Small intestine (tissue), 7 donors: Measurements from ENCODE around the gene KPTN. TPM values are rescaled to one million over a fixed set of nuclear protein-coding genes. Genes with fewer than 3 reads are reported as not detected.

Experiments used
- DNase-seq, 2 donors: peaks; one replicate each; pipeline versions ENCODE4 v3.0.0 to v3.0.0-alpha.2; 2013
- FAIRE-seq: peaks from 2 replicates; lab custom pipeline; 2012; peaks lifted over from hg19 to GRCh38; lab: Jason Lieb, UNC
- H3K27ac ChIP-seq, 3 donors: one replicate each; pipeline ENCODE4 v1.5.1; 2013; ENCODE audit warnings: low read length in 2 of 3, mild to moderate bottlenecking in 2 of 3, control low read depth in 1 of 3, inconsistent platforms in 1 of 3, low read depth in 1 of 3, moderate library complexity in 1 of 3
- H3K27me3 ChIP-seq, 3 donors: one replicate each; pipeline ENCODE4 v1.6.1; 2013; ENCODE audit warnings: low read length in 3 of 3, inconsistent platforms in 1 of 3; ENCODE audit not compliant: control insufficient read depth in 3 of 3, insufficient read depth in 3 of 3
- H3K36me3 ChIP-seq, 3 donors: one replicate each; pipeline ENCODE4 v1.6.1; 2013; ENCODE audit warnings: low read length in 3 of 3, inconsistent platforms in 1 of 3, low read depth in 1 of 3, mild to moderate bottlenecking in 1 of 3, moderate library complexity in 1 of 3; ENCODE audit not compliant: control insufficient read depth in 3 of 3, insufficient read depth in 2 of 3
- H3K4me1 ChIP-seq, 3 donors: one replicate each; pipeline ENCODE4 v1.6.1; 2013; ENCODE audit warnings: low read length in 2 of 3, inconsistent platforms in 1 of 3, low read depth in 1 of 3, mild to moderate bottlenecking in 1 of 3, moderate library complexity in 1 of 3; ENCODE audit not compliant: control insufficient read depth in 3 of 3, insufficient read depth in 2 of 3
- H3K4me3 ChIP-seq, 3 donors: one replicate each; pipeline ENCODE4 v1.5.1; 2013; ENCODE audit warnings: low read length in 3 of 3, control low read depth in 1 of 3, inconsistent platforms in 1 of 3, low read depth in 1 of 3, mild to moderate bottlenecking in 1 of 3, moderate library complexity in 1 of 3
- H3K9me3 ChIP-seq, 2 donors: one replicate each; pipeline ENCODE4 v1.6.1; 2013; ENCODE audit warnings: low read depth in 1 of 2, low read length in 1 of 2; ENCODE audit not compliant: control insufficient read depth in 2 of 2, insufficient read depth in 1 of 2
- WGBS, 3 donors: extraction: QIAGEN DNeasy Blood & Tissue Kit; methylation state at CpG; one replicate each; pipeline ENCODE4 v1.1.7; 2013; 5-methylcytosine and 5-hydroxymethylcytosine counted together
- polyA plus RNA-seq, 4 donors: library from polyadenylated mRNA; stranded (reverse) in 3 of 4; unstranded in 1 of 4; fragments of 200-250 nt in 3 of 4; fragments of 120-200 nt in 1 of 4; gene quantifications; one replicate each; pipeline versions ENCODE4 v1.2.1 to v1.2.3, GENCODE V29; 2013
- donor health status: healthy with polysubstance abuse.
- donor health status: control.
- donor health status: control.
- donor health status: Bipolar disorder and iron deficiency.
- donor health status: healthy.

The KPTN gene
- polyA plus RNA-seq, 4 donors = 6.3 to 42.7 (median 27.4) TPM

- FAIRE-seq (no peak), DNase-seq (no peak)
- WGBS, 3 donors = 67 to 83% (median 79%) methylated on average over 6 of the region's 6 CpGs
Measured at GRCh38 chr19:47435883-47436417, 48.1 kb downstream of the KPTN start.

DNA sequence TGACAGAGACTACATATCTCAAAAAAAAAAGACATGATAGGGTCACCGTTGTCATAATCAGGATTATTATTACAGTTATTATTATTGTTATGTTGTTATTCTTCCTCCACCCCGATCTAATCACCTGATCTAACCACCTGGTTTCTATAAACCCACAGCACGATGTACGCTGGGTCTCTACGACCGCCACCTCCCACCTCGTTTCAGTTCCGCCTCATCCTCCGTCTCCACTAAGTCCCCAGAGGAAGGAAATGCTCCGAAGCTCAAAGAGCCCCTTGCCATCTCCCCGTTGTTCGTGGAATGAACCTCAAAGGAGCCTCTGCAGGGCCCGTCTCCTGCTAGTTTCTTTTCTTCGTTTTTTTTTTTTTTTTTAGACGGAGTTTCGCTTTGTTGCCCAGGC lies 48.8 kb downstream of the KPTN start:
- DNase-seq (no peak), FAIRE-seq (no peak)
- WGBS, 3 donors = 46 to 51% (median 47%) methylated on average over 15 to 16 of the region's 16 CpGs
- Histone ChIP-seq H3K9me3 (peaks cover 0 to 3% of the 10 kb centered on the region in 2 donors), H3K36me3 (no peaks in the 10 kb centered on the region), H3K27me3 (peaks cover 0 to 46% (median 3%) of the 10 kb centered on the region in 3 donors), H3K4me3 (no peak overlapping the region), H3K27ac (no peak overlapping the region), H3K4me1 (peaks cover 0 to 4% (median 0%) of the 10 kb centered on the region in 3 donors)

More at GRCh38 chr19:47435883-47436417, 48.1 kb downstream of the KPTN start:
- H3K4me1 ChIP-seq = no peaks in the 10 kb centered on the region
- H3K27me3 ChIP-seq = peaks cover 0 to 42% (median 3%) of the 10 kb centered on the region in 3 donors
- no peak overlapping the region for H3K4me3 ChIP-seq
- no peaks in the 10 kb centered on the region for H3K36me3 ChIP-seq
- no peak overlapping the region for H3K27ac ChIP-seq
- H3K9me3 ChIP-seq = no peaks in the 10 kb centered on the region

DNA sequence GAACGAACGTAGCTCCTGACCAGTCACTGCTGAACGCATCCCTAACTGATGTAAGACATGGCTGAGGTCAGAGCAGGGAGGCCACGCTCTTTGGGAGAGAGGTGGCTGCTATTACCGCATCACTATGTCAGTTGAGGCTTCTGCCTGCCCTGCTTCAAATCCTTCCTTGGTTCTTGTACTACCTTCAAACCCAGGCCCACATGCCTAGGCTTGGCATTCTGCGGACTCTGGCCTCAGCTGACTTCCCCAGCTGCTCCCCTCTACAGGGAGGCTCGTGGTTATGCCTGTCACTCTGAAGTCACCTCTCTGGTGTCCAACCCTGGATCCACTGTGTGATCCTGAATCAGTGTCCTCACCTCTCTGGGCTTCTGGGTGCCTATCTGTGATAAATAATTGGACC lies 49.9 kb downstream of the KPTN start:
- Histone ChIP-seq H3K4me1 (peaks cover 0 to 9% (median 2%) of the 10 kb centered on the region in 3 donors), H3K9me3 (peaks cover 0 to 3% of the 10 kb centered on the region in 2 donors), H3K36me3 (no peaks in the 10 kb centered on the region), H3K27me3 (peaks cover 0 to 56% (median 9%) of the 10 kb centered on the region in 3 donors), H3K27ac (no peak overlapping the region), H3K4me3 (no peak overlapping the region)
- no peak for DNase-seq
- 69 to 72% (median 71%) methylated on average over 7 of the region's 7 CpGs for WGBS, 3 donors
- no peak for FAIRE-seq

DNA sequence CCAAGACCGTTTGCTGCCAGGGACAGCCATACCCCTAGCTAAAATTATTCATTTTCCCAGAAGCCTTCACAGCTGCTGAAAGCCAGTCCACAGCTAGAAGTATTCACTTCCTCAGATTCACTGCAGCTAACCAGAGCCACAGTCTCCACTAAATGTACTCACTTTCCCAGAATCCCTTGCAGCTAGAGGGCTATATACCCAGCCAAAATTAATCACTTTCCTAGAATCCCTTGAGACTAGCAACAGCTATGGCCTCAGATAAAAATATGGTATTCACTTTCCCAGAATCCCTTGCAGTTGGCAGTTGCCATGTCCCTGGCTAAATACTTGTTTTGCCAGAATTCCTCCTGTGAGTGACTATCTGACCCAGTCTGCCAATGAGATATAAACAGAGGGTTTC lies 50.9 kb downstream of the KPTN start:
- Histone ChIP-seq H3K36me3 (no peaks in the 10 kb centered on the region), H3K27ac (no peak overlapping the region), H3K9me3 (peaks cover 0 to 3% of the 10 kb centered on the region in 2 donors), H3K4me1 (peaks cover 0 to 15% (median 6%) of the 10 kb centered on the region in 3 donors), H3K4me3 (no peak overlapping the region), H3K27me3 (peaks cover 0 to 58% (median 9%) of the 10 kb centered on the region in 3 donors)
- FAIRE-seq = no peak
- WGBS, 3 donors = 36 to 50% (median 41%) methylated on average over 1 of the region's 1 CpG
- no peak for DNase-seq

GRCh38 chr19:47432499-47432898 lies 51.5 kb downstream of the KPTN start:
- no peak for DNase-seq
- no peak overlapping the region for H3K27ac ChIP-seq
- H3K27me3 ChIP-seq = peaks cover 0 to 60% (median 9%) of the 10 kb centered on the region in 3 donors
- H3K36me3 ChIP-seq = no peaks in the 10 kb centered on the region
- peaks cover 0 to 3% of the 10 kb centered on the region in 2 donors for H3K9me3 ChIP-seq
- FAIRE-seq = no peak
- peaks cover 0 to 20% (median 6%) of the 10 kb centered on the region in 3 donors for H3K4me1 ChIP-seq
- H3K4me3 ChIP-seq = no peak overlapping the region

GRCh38 chr19:47432091-47432490 lies 51.9 kb downstream of the KPTN start:
- H3K4me1 ChIP-seq = peaks cover 0 to 20% (median 6%) of the 10 kb centered on the region in 3 donors
- no peak overlapping the region for H3K27ac ChIP-seq
- FAIRE-seq = no peak
- 70 to 80% (median 79%) methylated on average over 16 to 18 of the region's 18 CpGs for WGBS, 3 donors
- H3K36me3 ChIP-seq = no peaks in the 10 kb centered on the region
- DNase-seq = no peak
- no peak overlapping the region for H3K4me3 ChIP-seq
- H3K9me3 ChIP-seq = peaks cover 0 to 3% of the 10 kb centered on the region in 2 donors
- H3K27me3 ChIP-seq = peaks cover 0 to 60% (median 9%) of the 10 kb centered on the region in 3 donors

GRCh38 chr19:47430041-47430802 lies 53.8 kb downstream of the KPTN start:
- Histone ChIP-seq H3K4me3 (no peak overlapping the region), H3K4me1 (peaks cover 0 to 20% (median 6%) of the 10 kb centered on the region in 3 donors), H3K27me3 (peaks cover 0 to 64% (median 9%) of the 10 kb centered on the region in 3 donors), H3K36me3 (no peaks in the 10 kb centered on the region), H3K27ac (no peak overlapping the region), H3K9me3 (peaks cover 0 to 3% of the 10 kb centered on the region in 2 donors)
- FAIRE-seq (no peak), DNase-seq (peak; percentile 71 to 80)
- WGBS, 3 donors = 5 to 7% (median 5%) methylated on average over 67 to 69 of the region's 69 CpGs

DNA sequence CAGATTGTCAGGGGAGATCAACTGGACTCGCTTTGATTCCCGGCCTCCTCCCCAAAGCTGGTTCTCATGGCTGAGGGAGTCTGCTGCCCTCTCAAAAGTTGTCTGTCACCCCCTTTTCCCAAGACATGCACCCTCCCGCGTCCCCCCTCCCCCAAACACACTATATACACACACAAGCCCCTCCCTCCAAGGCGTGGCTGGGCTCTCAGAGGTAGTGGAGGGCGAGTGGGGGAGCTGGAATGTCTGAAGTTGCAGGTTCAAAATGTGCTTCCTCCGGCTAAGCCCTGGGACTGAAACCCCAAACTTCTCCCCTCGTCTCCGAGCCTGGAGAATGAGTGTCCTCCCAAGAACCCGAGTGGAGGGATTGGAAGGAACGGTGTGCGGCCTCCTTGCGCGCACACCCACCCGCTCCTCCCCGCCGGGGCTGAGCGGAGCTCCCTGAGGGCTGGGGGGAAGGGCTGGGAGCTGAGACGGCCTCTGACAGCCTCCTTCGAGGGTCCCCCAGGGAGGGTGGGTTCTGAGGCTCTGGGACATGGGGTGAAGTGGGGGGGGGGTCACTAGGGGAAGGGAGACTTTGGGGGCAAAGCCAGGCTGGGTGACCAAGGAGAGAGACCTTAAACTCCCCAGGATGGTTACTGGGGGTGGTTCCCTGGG lies 54.8 kb downstream of the KPTN start:
- Histone ChIP-seq H3K4me1 (peaks cover 0 to 20% (median 6%) of the 10 kb centered on the region in 3 donors), H3K36me3 (no peaks in the 10 kb centered on the region), H3K27me3 (peaks cover 0 to 66% (median 9%) of the 10 kb centered on the region in 3 donors), H3K27ac (no peak overlapping the region), H3K4me3 (no peak overlapping the region), H3K9me3 (peaks cover 0 to 3% of the 10 kb centered on the region in 2 donors)
- DNase-seq (no peak), FAIRE-seq (no peak)
- whole genome bisulfite sequencing, 3 donors = 14 to 25% (median 19%) methylated on average over 18 to 20 of the region's 20 CpGs
